Mucosa of rectum (tissue), 2 donors: Measurements from ENCODE around the gene TAF9B.
A peak's percentile ranks its signal among the peaks of the same experiment; 100 is the strongest.

Source experiments
- H3K27ac ChIP-seq, 2 donors: one replicate each; pipeline ENCODE4 v1.7.0; 2013; ENCODE audit warnings: inconsistent platforms in 2 of 2, low read depth in 2 of 2, low read length in 2 of 2
- H3K27me3 ChIP-seq, 2 donors: one replicate each; pipeline ENCODE4 v1.7.0; 2013; ENCODE audit warnings: low read length in 2 of 2; ENCODE audit not compliant: control insufficient read depth in 2 of 2, insufficient read depth in 2 of 2
- H3K36me3 ChIP-seq, 2 donors: one replicate each; pipeline ENCODE4 v1.7.0; 2013; ENCODE audit warnings: low read length in 2 of 2; ENCODE audit not compliant: control insufficient read depth in 2 of 2, insufficient read depth in 2 of 2
- H3K4me1 ChIP-seq, 2 donors: one replicate each; pipeline ENCODE4 v1.7.0; 2013; ENCODE audit warnings: low read length in 2 of 2, mild to moderate bottlenecking in 1 of 2; ENCODE audit not compliant: control insufficient read depth in 2 of 2, insufficient read depth in 2 of 2
- H3K4me3 ChIP-seq, 2 donors: one replicate each; pipeline ENCODE4 v1.7.0; 2013; ENCODE audit warnings: low read length in 2 of 2
- H3K9ac ChIP-seq, 2 donors: one replicate each; pipeline ENCODE4 v1.7.0; 2013; ENCODE audit warnings: low read length in 2 of 2, low read depth in 1 of 2, mild to moderate bottlenecking in 1 of 2
- H3K9me3 ChIP-seq, 2 donors: one replicate each; pipeline ENCODE4 v1.7.0; 2013; ENCODE audit warnings: low read length in 2 of 2; ENCODE audit not compliant: control insufficient read depth in 2 of 2
- donor health status: healthy.
- donor health status: Normal muscosa, but diverticular disease.

The TAF9B gene

GRCh38 chrX:78118628-78119027 lies 20.8 kb downstream of the TAF9B start:
- H3K4me1 ChIP-seq: no peaks in the 10 kb centered on the region
- H3K27me3 ChIP-seq: no peaks in the 10 kb centered on the region
- H3K36me3 ChIP-seq: peaks cover 57 to 60% of the 10 kb centered on the region in 2 donors
- no peaks in the 10 kb centered on the region for H3K9me3 ChIP-seq
- H3K27ac ChIP-seq: no peak overlapping the region
- H3K9ac ChIP-seq: no peak overlapping the region
- no peak overlapping the region for H3K4me3 ChIP-seq

- peaks cover 52 to 59% of the 10 kb centered on the region in 2 donors for H3K36me3 ChIP-seq
- H3K27ac ChIP-seq: no peak overlapping the region
- H3K9ac ChIP-seq: no peak overlapping the region
Measured at GRCh38 chrX:78116766-78117165, 22.7 kb downstream of the TAF9B start.

GRCh38 chrX:78116365-78116764 lies 23.1 kb downstream of the TAF9B start:
- Histone ChIP-seq H3K9ac (no peak overlapping the region), H3K36me3 (peaks cover 52 to 59% of the 10 kb centered on the region in 2 donors), H3K27me3 (no peaks in the 10 kb centered on the region), H3K4me3 (no peak overlapping the region), H3K4me1 (peaks cover 0 to 2% of the 10 kb centered on the region in 2 donors), H3K9me3 (no peaks in the 10 kb centered on the region), H3K27ac (no peak overlapping the region)

More at GRCh38 chrX:78116766-78117165, 22.7 kb downstream of the TAF9B start:
- Histone ChIP-seq H3K27me3 (no peaks in the 10 kb centered on the region), H3K4me3 (no peak overlapping the region), H3K4me1 (no peaks in the 10 kb centered on the region), H3K9me3 (no peaks in the 10 kb centered on the region)

GRCh38 chrX:78111140-78111931 lies 28.1 kb downstream of the TAF9B start:
- Histone ChIP-seq H3K36me3 (peaks cover 28 to 36% of the 10 kb centered on the region in 2 donors), H3K9ac (no peak overlapping the region), H3K4me1 (peaks cover 4 to 7% of the 10 kb centered on the region in 2 donors), H3K27me3 (no peaks in the 10 kb centered on the region), H3K4me3 (no peak overlapping the region), H3K27ac (no peak overlapping the region), H3K9me3 (no peaks in the 10 kb centered on the region)

- Histone ChIP-seq H3K27me3 (no peaks in the 10 kb centered on the region), H3K9ac (no peak overlapping the region), H3K27ac (no peak overlapping the region), H3K4me1 (peaks cover 9 to 19% of the 10 kb centered on the region in 2 donors), H3K9me3 (no peaks in the 10 kb centered on the region), H3K36me3 (peaks cover 10 to 20% of the 10 kb centered on the region in 2 donors), H3K4me3 (no peak overlapping the region)
Measured at GRCh38 chrX:78109458-78109857, 30.0 kb downstream of the TAF9B start.

GRCh38 chrX:78106651-78106986 lies 32.8 kb downstream of the TAF9B start:
- no peak overlapping the region for H3K9ac ChIP-seq
- no peaks in the 10 kb centered on the region for H3K9me3 ChIP-seq
- H3K27me3 ChIP-seq: no peaks in the 10 kb centered on the region
- peaks cover 2 to 3% of the 10 kb centered on the region in 2 donors for H3K36me3 ChIP-seq
- peak overlapping the region in 1 of 2 donors; percentile 93 for H3K4me3 ChIP-seq
- peak overlapping the region in 1 of 2 donors; percentile 16 for H3K27ac ChIP-seq
- H3K4me1 ChIP-seq: peaks cover 9 to 19% of the 10 kb centered on the region in 2 donors

- H3K27me3 ChIP-seq: no peaks in the 10 kb centered on the region
- peak overlapping the region in 1 of 2 donors; percentile 93 for H3K4me3 ChIP-seq
- peak overlapping the region in 1 of 2 donors; percentile 95 for H3K27ac ChIP-seq
- H3K9ac ChIP-seq: no peak overlapping the region
- H3K36me3 ChIP-seq: peaks cover 2 to 3% of the 10 kb centered on the region in 2 donors
- no peaks in the 10 kb centered on the region for H3K9me3 ChIP-seq
- H3K4me1 ChIP-seq: peaks cover 9 to 15% of the 10 kb centered on the region in 2 donors
Measured at GRCh38 chrX:78105944-78106650, 33.4 kb downstream of the TAF9B start.

- no peaks in the 10 kb centered on the region for H3K27me3 ChIP-seq
- peaks cover 9 to 15% of the 10 kb centered on the region in 2 donors for H3K4me1 ChIP-seq
- no peaks in the 10 kb centered on the region for H3K9me3 ChIP-seq
- H3K36me3 ChIP-seq: peaks cover 0 to 3% of the 10 kb centered on the region in 2 donors
- H3K27ac ChIP-seq: peak overlapping the region; percentile 94 to 95
- H3K4me3 ChIP-seq: peak overlapping the region; percentile 90 to 93
- peak overlapping the region; percentile 90 to 97 for H3K9ac ChIP-seq
Measured at GRCh38 chrX:78104447-78105176, 34.8 kb downstream of the TAF9B start.

GRCh38 chrX:78103623-78104446 lies 35.6 kb downstream of the TAF9B start, which contains the start of gene PGK1:
Gene PGK1, plus strand, starts transcription at chrX:78104248. Its CDS starts 93 bp downstream, at chrX:78104341.
- no peaks in the 10 kb centered on the region for H3K9me3 ChIP-seq
- H3K27ac ChIP-seq: peak within 1 kb of the TSS; percentile 94 to 95
- no peaks in the 10 kb centered on the region for H3K27me3 ChIP-seq
- peak within 1 kb of the TSS; percentile 90 to 93 for H3K4me3 ChIP-seq
- peak within 1 kb of the TSS; percentile 90 to 97 for H3K9ac ChIP-seq
- H3K36me3 ChIP-seq: peaks cover 0 to 3% of the 10 kb centered on the region in 2 donors
- H3K4me1 ChIP-seq: peaks cover 9 to 15% of the 10 kb centered on the region in 2 donors
